Iris pigment epithelial cell (primary cell): Measurements from ENCODE around the gene CELF4.

Experiments used
- DNase-seq: peaks from one replicate; pipeline ENCODE4 v3.0.0-alpha.2; 2011; ENCODE audit warnings: low read depth

CELF4 gene

GRCh38 chr18:37494406-37494805 is 71.2 kb downstream of the CELF4 start:
- DNase-seq = no peak

- no peak for DNase-seq
These were observed 72.2 kb downstream of the CELF4 start for GRCh38 chr18:37493352-37493935.

GRCh38 chr18:37492952-37493351 is 72.6 kb downstream of the CELF4 start:
- no peak for DNase-seq

- no peak for DNase-seq
These were observed 74.1 kb downstream of the CELF4 start for GRCh38 chr18:37491526-37491925.

GRCh38 chr18:37489998-37490397 is 75.6 kb downstream of the CELF4 start:
- DNase-seq = no peak

- no peak for DNase-seq
These were observed 76.6 kb downstream of the CELF4 start for GRCh38 chr18:37489011-37489410.

- no peak for DNase-seq
These were observed 78.2 kb downstream of the CELF4 start for GRCh38 chr18:37487400-37487867.

GRCh38 chr18:37486848-37487247 is 78.8 kb downstream of the CELF4 start:
- DNase-seq = no peak

GRCh38 chr18:37484983-37485834 is 80.4 kb downstream of the CELF4 start:
- DNase-seq = peak; percentile 20

- DNase-seq = no peak
These were observed 81.4 kb downstream of the CELF4 start for GRCh38 chr18:37483984-37484819.

GRCh38 chr18:37483221-37483971 is 82.2 kb downstream of the CELF4 start:
- DNase-seq = peak; percentile 20

- no peak for DNase-seq
These were observed 83.2 kb downstream of the CELF4 start for GRCh38 chr18:37482433-37482832.

- DNase-seq = no peak
These were observed 83.6 kb downstream of the CELF4 start for GRCh38 chr18:37482002-37482401.

GRCh38 chr18:37481491-37481890 is 84.1 kb downstream of the CELF4 start:
- DNase-seq = no peak

- DNase-seq = no peak
These were observed 84.5 kb downstream of the CELF4 start for GRCh38 chr18:37481072-37481471.

GRCh38 chr18:37476611-37477295 is 88.8 kb downstream of the CELF4 start:
- DNase-seq = no peak

GRCh38 chr18:37476182-37476581 is 89.4 kb downstream of the CELF4 start:
- no peak for DNase-seq

GRCh38 chr18:37473195-37473840 is 92.3 kb downstream of the CELF4 start:
- no peak for DNase-seq

- no peak for DNase-seq
These were observed 94.0 kb downstream of the CELF4 start for GRCh38 chr18:37471637-37472036.

GRCh38 chr18:37470986-37471385 is 94.6 kb downstream of the CELF4 start:
- no peak for DNase-seq
